Adipocyte (in vitro differentiated cells): ENCODE results near the gene RIPOR2.

Source experiments
- DNase-seq: peaks from one replicate; pipeline ENCODE4 v3.0.0-alpha.2; 2015; ENCODE audit warnings: low read depth
- H3K27me3 ChIP-seq: replicated peaks from 2 replicates; pipeline ENCODE4 v1.7.0; 2013; ENCODE audit warnings: mild to moderate bottlenecking, low read length, moderate library complexity; ENCODE audit not compliant: control insufficient read depth, insufficient read depth
- H3K36me3 ChIP-seq: 2 replicates; pipeline ENCODE4 v1.7.0; 2013; ENCODE audit warnings: low read length, mild to moderate bottlenecking, moderate library complexity; ENCODE audit not compliant: control insufficient read depth, insufficient read depth, severe bottlenecking
- H3K4me1 ChIP-seq: 2 replicates; pipeline ENCODE4 v1.7.0; 2013; ENCODE audit warnings: mild to moderate bottlenecking, low read length, moderate library complexity; ENCODE audit not compliant: control insufficient read depth, insufficient read depth
- H3K4me3 ChIP-seq: 2 replicates; pipeline ENCODE4 v1.7.0; 2013; ENCODE audit warnings: mild to moderate bottlenecking, low read length, moderate library complexity
- H3K9ac ChIP-seq: 2 replicates; pipeline ENCODE4 v1.7.0; 2013; ENCODE audit warnings: mild to moderate bottlenecking, low read length, moderate library complexity
- H3K9me3 ChIP-seq: 2 replicates; pipeline ENCODE4 v1.7.0; 2013; ENCODE audit warnings: mild to moderate bottlenecking, low read length, moderate library complexity; ENCODE audit not compliant: control insufficient read depth

RIPOR2 gene

GRCh38 chr6:24899997-24900325 lies 35.8 kb downstream of the RIPOR2 start:
- DNase-seq: no peak
- Histone ChIP-seq H3K4me1 (peaks cover 55% of the 10 kb centered on the region), H3K9ac (peak overlapping the region; percentile 50), H3K4me3 (no peak overlapping the region), H3K27me3 (no peaks in the 10 kb centered on the region), H3K9me3 (peaks cover 3% of the 10 kb centered on the region), H3K36me3 (no peaks in the 10 kb centered on the region)

GRCh38 chr6:24899136-24899996 lies 36.4 kb downstream of the RIPOR2 start:
- Histone ChIP-seq H3K4me1 (peaks cover 53% of the 10 kb centered on the region), H3K27me3 (no peaks in the 10 kb centered on the region), H3K4me3 (no peak overlapping the region), H3K36me3 (no peaks in the 10 kb centered on the region), H3K9ac (peak overlapping the region; percentile 50), H3K9me3 (peaks cover 3% of the 10 kb centered on the region)
- no peak for DNase-seq

GRCh38 chr6:24898676-24899075 lies 37.1 kb downstream of the RIPOR2 start:
- Histone ChIP-seq H3K27me3 (no peaks in the 10 kb centered on the region), H3K4me1 (peaks cover 51% of the 10 kb centered on the region), H3K36me3 (no peaks in the 10 kb centered on the region), H3K9me3 (peaks cover 3% of the 10 kb centered on the region), H3K9ac (no peak overlapping the region), H3K4me3 (no peak overlapping the region)
- DNase-seq: no peak

GRCh38 chr6:24897186-24897585 lies 38.6 kb downstream of the RIPOR2 start:
- H3K27me3 ChIP-seq: no peaks in the 10 kb centered on the region

GRCh38 chr6:24893342-24893850 lies 42.4 kb downstream of the RIPOR2 start:
- no peaks in the 10 kb centered on the region for H3K27me3 ChIP-seq
- H3K4me1 ChIP-seq: peaks cover 2% of the 10 kb centered on the region
- no peaks in the 10 kb centered on the region for H3K36me3 ChIP-seq

More at GRCh38 chr6:24897186-24897585, 38.6 kb downstream of the RIPOR2 start:
- Histone ChIP-seq H3K4me1 (peaks cover 39% of the 10 kb centered on the region), H3K9me3 (no peaks in the 10 kb centered on the region), H3K36me3 (no peaks in the 10 kb centered on the region), H3K9ac (no peak overlapping the region), H3K4me3 (no peak overlapping the region)
- no peak for DNase-seq

GRCh38 chr6:24891004-24891403 lies 44.8 kb downstream of the RIPOR2 start:
- DNase-seq: no peak
- H3K9ac ChIP-seq: no peak overlapping the region
- H3K4me3 ChIP-seq: no peak overlapping the region
- H3K4me1 ChIP-seq: peaks cover 7% of the 10 kb centered on the region
- H3K36me3 ChIP-seq: no peaks in the 10 kb centered on the region
- no peaks in the 10 kb centered on the region for H3K9me3 ChIP-seq
- H3K27me3 ChIP-seq: no peaks in the 10 kb centered on the region

More at GRCh38 chr6:24893342-24893850, 42.4 kb downstream of the RIPOR2 start:
- Histone ChIP-seq H3K9me3 (no peaks in the 10 kb centered on the region), H3K9ac (no peak overlapping the region), H3K4me3 (no peak overlapping the region)
- DNase-seq: no peak

- Histone ChIP-seq H3K4me3 (no peak overlapping the region), H3K9me3 (no peaks in the 10 kb centered on the region), H3K36me3 (no peaks in the 10 kb centered on the region), H3K9ac (no peak overlapping the region), H3K4me1 (peaks cover 12% of the 10 kb centered on the region), H3K27me3 (no peaks in the 10 kb centered on the region)
- no peak for DNase-seq
Measured at GRCh38 chr6:24890471-24890870, 45.3 kb downstream of the RIPOR2 start.

GRCh38 chr6:24888715-24889370 lies 46.9 kb downstream of the RIPOR2 start:
- Histone ChIP-seq H3K4me3 (no peak overlapping the region), H3K4me1 (peaks cover 12% of the 10 kb centered on the region), H3K9me3 (no peaks in the 10 kb centered on the region), H3K9ac (no peak overlapping the region), H3K27me3 (no peaks in the 10 kb centered on the region), H3K36me3 (no peaks in the 10 kb centered on the region)
- no peak for DNase-seq

- Histone ChIP-seq H3K9me3 (no peaks in the 10 kb centered on the region), H3K36me3 (no peaks in the 10 kb centered on the region), H3K9ac (no peak overlapping the region), H3K27me3 (no peaks in the 10 kb centered on the region), H3K4me1 (peaks cover 24% of the 10 kb centered on the region), H3K4me3 (no peak overlapping the region)
- no peak for DNase-seq
Measured at GRCh38 chr6:24887545-24888140, 48.1 kb downstream of the RIPOR2 start.

GRCh38 chr6:24883618-24884017 lies 52.1 kb downstream of the RIPOR2 start:
- DNase-seq: peak; percentile 67
- Histone ChIP-seq H3K36me3 (no peaks in the 10 kb centered on the region), H3K4me1 (peaks cover 35% of the 10 kb centered on the region), H3K9ac (peak overlapping the region; percentile 4), H3K9me3 (no peaks in the 10 kb centered on the region), H3K4me3 (peak overlapping the region; percentile 33), H3K27me3 (no peaks in the 10 kb centered on the region)

- Histone ChIP-seq H3K27me3 (no peaks in the 10 kb centered on the region), H3K36me3 (no peaks in the 10 kb centered on the region), H3K4me1 (peaks cover 35% of the 10 kb centered on the region), H3K9me3 (no peaks in the 10 kb centered on the region), H3K9ac (peak overlapping the region; percentile 31), H3K4me3 (peak overlapping the region; percentile 33)
- no peak for DNase-seq
Measured at GRCh38 chr6:24882835-24883555, 52.8 kb downstream of the RIPOR2 start.
